Measurements from ENCODE around the gene DLX3. TPM values are rescaled to one million over a fixed set of nuclear protein-coding genes. Genes with fewer than 3 reads are reported as not detected.

The DLX3 gene
- total RNA-seq, 1 donor from 2014 or later: 0.12 TPM

- intact Hi-C loops (cut with micrococcal nuclease): no loop called here
- DNase-seq: no peak
- H3K27ac Mint-ChIP-seq: no peak overlapping the region
Observed at GRCh38 chr17:49979748-49980479, 15.1 kb downstream of the DLX3 start.

GRCh38 chr17:49978501-49978900 lies 16.5 kb downstream of the DLX3 start:
- Mint-ChIP-seq H3K9me3 (no peaks in the 10 kb centered on the region), H3K27me3 (peaks cover 58% of the 10 kb centered on the region), H3K4me3 (no peak overlapping the region), H3K4me1 (no peaks in the 10 kb centered on the region), H3K27ac (no peak overlapping the region), H3K36me3 (ENCODE audit: low read depth) (no peaks in the 10 kb centered on the region)
- intact Hi-C loops (cut with micrococcal nuclease): no loop called here
- DNase-seq: no peak

More at GRCh38 chr17:49979748-49980479, 15.1 kb downstream of the DLX3 start:
- no peaks in the 10 kb centered on the region for H3K9me3 Mint-ChIP-seq
- peaks cover 53% of the 10 kb centered on the region for H3K27me3 Mint-ChIP-seq
- no peaks in the 10 kb centered on the region for H3K36me3 Mint-ChIP-seq (ENCODE audit: low read depth)
- H3K4me3 Mint-ChIP-seq: no peak overlapping the region
- H3K4me1 Mint-ChIP-seq: no peaks in the 10 kb centered on the region

- no peaks in the 10 kb centered on the region for H3K9me3 Mint-ChIP-seq
- H3K27me3 Mint-ChIP-seq: peaks cover 64% of the 10 kb centered on the region
- H3K4me3 Mint-ChIP-seq: no peak overlapping the region
Observed at GRCh38 chr17:49977463-49978389, 17.3 kb downstream of the DLX3 start.

GRCh38 chr17:49976828-49977202 lies 18.2 kb downstream of the DLX3 start:
- no peak overlapping the region for H3K27ac Mint-ChIP-seq
- no peaks in the 10 kb centered on the region for H3K36me3 Mint-ChIP-seq (ENCODE audit: low read depth)
- H3K27me3 Mint-ChIP-seq: peaks cover 64% of the 10 kb centered on the region
- H3K9me3 Mint-ChIP-seq: no peaks in the 10 kb centered on the region
- no peak overlapping the region for H3K4me3 Mint-ChIP-seq
- intact Hi-C loops (cut with micrococcal nuclease): no loop called here
- no peak for DNase-seq
- H3K4me1 Mint-ChIP-seq: no peaks in the 10 kb centered on the region

More at GRCh38 chr17:49977463-49978389, 17.3 kb downstream of the DLX3 start:
- no peak overlapping the region for H3K27ac Mint-ChIP-seq
- H3K4me1 Mint-ChIP-seq: no peaks in the 10 kb centered on the region
- no peak for DNase-seq
- H3K36me3 Mint-ChIP-seq (ENCODE audit: low read depth): no peaks in the 10 kb centered on the region
- intact Hi-C loops (cut with micrococcal nuclease): no loop called here

GRCh38 chr17:49976163-49976827 lies 18.7 kb downstream of the DLX3 start:
- Mint-ChIP-seq H3K27me3 (peaks cover 65% of the 10 kb centered on the region), H3K9me3 (no peaks in the 10 kb centered on the region)

GRCh38 chr17:49975531-49975930 lies 19.5 kb downstream of the DLX3 start:
- Mint-ChIP-seq H3K4me1 (peaks cover 6% of the 10 kb centered on the region), H3K27ac (no peak overlapping the region), H3K36me3 (ENCODE audit: low read depth) (no peaks in the 10 kb centered on the region), H3K4me3 (no peak overlapping the region), H3K9me3 (no peaks in the 10 kb centered on the region), H3K27me3 (peaks cover 67% of the 10 kb centered on the region)
- intact Hi-C loops (cut with micrococcal nuclease): no loop called here
- DNase-seq: no peak

More at GRCh38 chr17:49976163-49976827, 18.7 kb downstream of the DLX3 start:
- Mint-ChIP-seq H3K4me3 (no peak overlapping the region), H3K4me1 (peaks cover 3% of the 10 kb centered on the region), H3K36me3 (ENCODE audit: low read depth) (no peaks in the 10 kb centered on the region), H3K27ac (no peak overlapping the region)
- DNase-seq: no peak
- intact Hi-C loops (cut with micrococcal nuclease): no loop called here

GRCh38 chr17:49973271-49973615 lies 21.8 kb downstream of the DLX3 start:
- H3K4me1 Mint-ChIP-seq: peaks cover 16% of the 10 kb centered on the region
- H3K4me3 Mint-ChIP-seq: no peak overlapping the region
- no peak for DNase-seq
- peaks cover 2% of the 10 kb centered on the region for H3K36me3 Mint-ChIP-seq (ENCODE audit: low read depth)
- intact Hi-C loops (cut with micrococcal nuclease): no loop called here
- H3K27ac Mint-ChIP-seq: no peak overlapping the region
- peaks cover 75% of the 10 kb centered on the region for H3K27me3 Mint-ChIP-seq
- H3K9me3 Mint-ChIP-seq: no peaks in the 10 kb centered on the region

- H3K4me3 Mint-ChIP-seq: no peak overlapping the region
- DNase-seq: no peak
- no peaks in the 10 kb centered on the region for H3K9me3 Mint-ChIP-seq
- H3K27ac Mint-ChIP-seq: no peak overlapping the region
- H3K4me1 Mint-ChIP-seq: peaks cover 16% of the 10 kb centered on the region
- H3K27me3 Mint-ChIP-seq: peaks cover 81% of the 10 kb centered on the region
- H3K36me3 Mint-ChIP-seq (ENCODE audit: low read depth): peaks cover 2% of the 10 kb centered on the region
- intact Hi-C loops (cut with micrococcal nuclease): no loop called here
Observed at GRCh38 chr17:49972486-49973270, 22.3 kb downstream of the DLX3 start.

- Mint-ChIP-seq H3K4me1 (peaks cover 16% of the 10 kb centered on the region), H3K36me3 (ENCODE audit: low read depth) (peaks cover 2% of the 10 kb centered on the region), H3K27ac (no peak overlapping the region), H3K27me3 (peaks cover 86% of the 10 kb centered on the region), H3K9me3 (no peaks in the 10 kb centered on the region), H3K4me3 (no peak overlapping the region)
- no peak for DNase-seq
- intact Hi-C loops (cut with micrococcal nuclease): no loop called here
Observed at GRCh38 chr17:49971848-49972485, 23.1 kb downstream of the DLX3 start.

GRCh38 chr17:49971199-49971847 lies 23.7 kb downstream of the DLX3 start:
- H3K9me3 Mint-ChIP-seq: no peaks in the 10 kb centered on the region
- peaks cover 2% of the 10 kb centered on the region for H3K36me3 Mint-ChIP-seq (ENCODE audit: low read depth)
- intact Hi-C loops (cut with micrococcal nuclease): no loop called here
- H3K27ac Mint-ChIP-seq: no peak overlapping the region
- no peak for DNase-seq
- H3K27me3 Mint-ChIP-seq: peaks cover 86% of the 10 kb centered on the region
- no peak overlapping the region for H3K4me3 Mint-ChIP-seq
- H3K4me1 Mint-ChIP-seq: peaks cover 16% of the 10 kb centered on the region

GRCh38 chr17:49970498-49970897 lies 24.5 kb downstream of the DLX3 start:
- Mint-ChIP-seq H3K4me1 (peaks cover 18% of the 10 kb centered on the region), H3K4me3 (peak overlapping the region; percentile 57), H3K36me3 (ENCODE audit: low read depth) (peaks cover 2% of the 10 kb centered on the region), H3K27ac (no peak overlapping the region), H3K9me3 (no peaks in the 10 kb centered on the region), H3K27me3 (peaks cover 90% of the 10 kb centered on the region)
- DNase-seq: no peak
- intact Hi-C loops (cut with micrococcal nuclease): no loop called here

GRCh38 chr17:49969795-49970389 lies 25.1 kb downstream of the DLX3 start:
- intact Hi-C loops (cut with micrococcal nuclease): loop anchor here (5.0 to 10.0 kb wide), 3 partner anchors 973 to 1355 kb away; partner anchors contain the start of genes HOXB13, HOXB7, HOXB8 and IGF2BP1
- Mint-ChIP-seq H3K4me3 (peak overlapping the region; percentile 87), H3K4me1 (peaks cover 21% of the 10 kb centered on the region), H3K27ac (no peak overlapping the region), H3K27me3 (peaks cover 89% of the 10 kb centered on the region), H3K9me3 (no peaks in the 10 kb centered on the region), H3K36me3 (ENCODE audit: low read depth) (peaks cover 2% of the 10 kb centered on the region)
- no peak for DNase-seq
